Measurements from ENCODE around the gene CNTNAP2. TPM values are rescaled to one million over a fixed set of nuclear protein-coding genes. Genes with fewer than 3 reads are reported as not detected.

The CNTNAP2 gene
- total RNA-seq, 1 donor from 2014 or later, result 2.0 TPM

- DNase-seq (ENCODE audit: low spot score) (no peak), ATAC-seq (no peak)
Measured at GRCh38 chr7:148192491-148192890, 2075.9 kb downstream of the CNTNAP2 start.

GRCh38 chr7:148201992-148202391 is 2085.4 kb downstream of the CNTNAP2 start:
- ATAC-seq, result no peak
- no peak for DNase-seq (ENCODE audit: low spot score)

GRCh38 chr7:148204639-148205304 is 2088.2 kb downstream of the CNTNAP2 start:
- ATAC-seq (no peak), DNase-seq (ENCODE audit: low spot score) (no peak)

GRCh38 chr7:148209643-148210190 is 2093.1 kb downstream of the CNTNAP2 start:
- no peak for DNase-seq (ENCODE audit: low spot score)
- ATAC-seq, result no peak

- DNase-seq (ENCODE audit: low spot score), result no peak
- no peak for ATAC-seq
Measured at GRCh38 chr7:148210804-148211325, 2094.3 kb downstream of the CNTNAP2 start.

GRCh38 chr7:148211740-148212151 is 2095.1 kb downstream of the CNTNAP2 start:
- ATAC-seq, result no peak
- no peak for DNase-seq (ENCODE audit: low spot score)

GRCh38 chr7:148212731-148213130 is 2096.1 kb downstream of the CNTNAP2 start:
- ATAC-seq (no peak), DNase-seq (ENCODE audit: low spot score) (no peak)

GRCh38 chr7:148214101-148214500 is 2097.5 kb downstream of the CNTNAP2 start:
- DNase-seq (ENCODE audit: low spot score) (no peak), ATAC-seq (no peak)

- DNase-seq (ENCODE audit: low spot score) (no peak), ATAC-seq (no peak)
Measured at GRCh38 chr7:148218603-148219002, 2102.0 kb downstream of the CNTNAP2 start.

- ATAC-seq (peak; percentile 79), DNase-seq (ENCODE audit: low spot score) (peak; percentile 48)
Measured at GRCh38 chr7:148222721-148223120, 2106.1 kb downstream of the CNTNAP2 start.

- no peak for ATAC-seq
- no peak for DNase-seq (ENCODE audit: low spot score)
Measured at GRCh38 chr7:148223160-148223559, 2106.6 kb downstream of the CNTNAP2 start.

GRCh38 chr7:148223738-148224137 is 2107.1 kb downstream of the CNTNAP2 start:
- ATAC-seq (no peak), DNase-seq (ENCODE audit: low spot score) (no peak)

GRCh38 chr7:148230296-148230695 is 2113.7 kb downstream of the CNTNAP2 start:
- ATAC-seq, result no peak
- no peak for DNase-seq (ENCODE audit: low spot score)

GRCh38 chr7:148230883-148231282 is 2114.3 kb downstream of the CNTNAP2 start:
- DNase-seq (ENCODE audit: low spot score) (no peak), ATAC-seq (no peak)

- no peak for ATAC-seq
- DNase-seq (ENCODE audit: low spot score), result no peak
Measured at GRCh38 chr7:148232784-148233183, 2116.2 kb downstream of the CNTNAP2 start.

GRCh38 chr7:148234715-148235114 is 2118.1 kb downstream of the CNTNAP2 start:
- no peak for DNase-seq (ENCODE audit: low spot score)
- ATAC-seq, result no peak

GRCh38 chr7:148238761-148239325 is 2122.2 kb downstream of the CNTNAP2 start:
- no peak for ATAC-seq
- DNase-seq (ENCODE audit: low spot score), result no peak

- ATAC-seq (no peak), DNase-seq (ENCODE audit: low spot score) (no peak)
Measured at GRCh38 chr7:148241700-148242293, 2125.2 kb downstream of the CNTNAP2 start.

- ATAC-seq (peak; percentile 97), DNase-seq (ENCODE audit: low spot score) (no peak)
Measured at GRCh38 chr7:148242294-148242821, 2125.8 kb downstream of the CNTNAP2 start.

GRCh38 chr7:148245381-148245780 is 2128.8 kb downstream of the CNTNAP2 start:
- ATAC-seq, result no peak
- no peak for DNase-seq (ENCODE audit: low spot score)

- DNase-seq (ENCODE audit: low spot score) (no peak), ATAC-seq (no peak)
Measured at GRCh38 chr7:148253629-148254028, 2137.0 kb downstream of the CNTNAP2 start.

GRCh38 chr7:148255333-148255732 is 2138.7 kb downstream of the CNTNAP2 start:
- DNase-seq (ENCODE audit: low spot score), result no peak
- ATAC-seq, result no peak

All from left lobe of liver (tissue), 2 donors.